Raji (cell line): Measurements from ENCODE around the gene TBR1.

Experiments
- POLR2A ChIP-seq: IDR thresholded peaks from 2 replicates; pipeline ENCODE4 v1.6.1; 2011; ENCODE audit warnings: low read depth, low read length, control low read depth; ENCODE audit not compliant: insufficient read depth

TBR1 gene

GRCh38 chr2:161406316-161406715, 9.8 kb upstream of the TBR1 start:
- no peak for TF ChIP-seq POLR2A

GRCh38 chr2:161407597-161407996, 8.5 kb upstream of the TBR1 start:
- TF ChIP-seq POLR2A: no peak

GRCh38 chr2:161409308-161409907, 6.7 kb upstream of the TBR1 start:
- TF ChIP-seq POLR2A: no peak

GRCh38 chr2:161412346-161412745, 3.8 kb upstream of the TBR1 start:
- TF ChIP-seq POLR2A: no peak

GRCh38 chr2:161414042-161415033, 1.8 kb upstream of the TBR1 start:
- TF ChIP-seq POLR2A: no peak

GRCh38 chr2:161415034-161415986, 787 bp upstream of the TBR1 start:
- no peak for TF ChIP-seq POLR2A

- no peak for TF ChIP-seq POLR2A
Observed at GRCh38 chr2:161416708-161417437, 776 bp downstream of the TBR1 start.

- no peak for TF ChIP-seq POLR2A
Observed at GRCh38 chr2:161417438-161418274, 1.6 kb downstream of the TBR1 start.

- TF ChIP-seq POLR2A: no peak
Observed at GRCh38 chr2:161418275-161418714, 2.2 kb downstream of the TBR1 start.

- TF ChIP-seq POLR2A: no peak
Observed at GRCh38 chr2:161418715-161419637, 2.9 kb downstream of the TBR1 start.

GRCh38 chr2:161419638-161420190, 3.6 kb downstream of the TBR1 start:
- no peak for TF ChIP-seq POLR2A

- no peak for TF ChIP-seq POLR2A
Observed at GRCh38 chr2:161420406-161421074, 4.4 kb downstream of the TBR1 start.

GRCh38 chr2:161421686-161422085, 5.6 kb downstream of the TBR1 start:
- no peak for TF ChIP-seq POLR2A
